GM19025 (cell line): Measurements from ENCODE around the gene DAPK1.

Experiments used
- ATAC-seq: cut with Tn5 transposase; IDR thresholded peaks from one replicate; pipeline ENCODE4 v1.9.1; 2021; ENCODE audit warnings: mild to moderate bottlenecking, low read depth, moderate library complexity; ENCODE audit not compliant: unreplicated experiment

DAPK1 gene

DNA sequence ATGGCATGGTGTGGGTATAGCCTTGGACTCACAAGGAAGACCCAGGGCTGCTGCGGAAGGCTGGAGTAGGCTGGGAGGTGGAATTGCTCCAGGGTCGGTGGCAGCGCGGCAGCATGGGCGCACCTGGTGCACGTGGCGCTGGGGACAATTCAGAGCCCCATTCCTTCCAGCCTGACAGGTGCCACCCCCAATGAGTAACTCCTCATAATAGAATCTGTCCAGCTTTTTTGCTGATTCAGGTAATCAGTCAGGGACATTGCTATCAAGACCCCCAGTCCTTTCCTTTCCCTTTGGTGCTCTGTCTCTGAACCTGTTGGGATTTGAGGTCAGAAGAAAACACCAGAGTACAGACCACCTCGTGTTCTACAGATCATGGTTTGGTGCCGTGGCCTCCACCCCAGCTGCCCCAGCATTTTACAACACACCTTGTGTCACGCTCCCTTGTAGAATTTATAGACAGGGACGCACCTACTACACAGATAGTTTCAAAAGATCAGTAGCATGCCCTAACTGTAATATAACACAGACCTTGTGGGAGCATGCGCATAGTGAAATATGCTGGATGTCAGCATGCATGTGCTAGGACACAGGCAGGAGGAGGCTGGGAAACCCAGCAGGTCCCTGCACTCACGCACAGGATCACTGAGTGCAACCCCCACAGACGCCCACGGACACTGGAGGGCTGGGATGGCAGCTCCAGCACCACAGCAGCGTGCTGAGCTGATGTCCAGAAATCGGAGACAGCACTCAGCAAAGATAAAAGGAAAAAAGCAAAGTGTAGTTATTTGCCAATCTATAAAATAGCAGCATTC lies 180.3 kb downstream of the DAPK1 start:
- no peak for ATAC-seq

DNA sequence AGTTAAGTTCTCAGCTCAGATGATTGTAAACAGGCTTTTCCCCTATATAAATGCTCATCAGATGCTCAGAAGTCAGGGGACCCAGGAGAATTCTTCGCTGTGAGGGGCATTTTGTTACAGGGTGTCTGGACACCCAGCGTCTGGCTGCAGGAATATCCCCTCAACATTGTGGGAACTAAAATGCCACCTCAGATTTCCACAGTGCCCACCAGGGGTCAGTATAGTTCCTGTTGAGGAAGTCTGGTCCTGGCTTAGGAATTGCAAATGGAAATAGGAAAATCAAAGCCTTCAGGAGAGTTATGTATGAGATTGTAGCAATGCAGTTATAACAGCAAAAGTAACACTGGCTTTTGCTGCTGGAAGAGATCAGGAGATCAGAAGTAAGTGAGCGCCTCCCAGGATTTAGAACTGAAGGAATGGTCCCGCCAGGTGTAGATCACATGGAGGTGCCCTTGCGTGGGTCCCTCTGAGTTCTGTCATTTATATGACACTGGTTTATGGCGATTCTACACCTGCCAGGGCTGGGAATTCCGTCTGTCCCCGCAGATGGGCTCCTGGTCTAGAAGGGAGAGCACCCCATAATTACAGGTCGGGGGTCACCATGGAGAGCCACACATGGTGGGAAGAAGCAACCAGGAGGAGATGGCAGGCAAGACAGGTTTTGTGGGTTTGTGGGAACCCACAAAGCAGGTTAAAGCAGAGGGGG lies 181.1 kb downstream of the DAPK1 start:
- no peak for ATAC-seq

DNA sequence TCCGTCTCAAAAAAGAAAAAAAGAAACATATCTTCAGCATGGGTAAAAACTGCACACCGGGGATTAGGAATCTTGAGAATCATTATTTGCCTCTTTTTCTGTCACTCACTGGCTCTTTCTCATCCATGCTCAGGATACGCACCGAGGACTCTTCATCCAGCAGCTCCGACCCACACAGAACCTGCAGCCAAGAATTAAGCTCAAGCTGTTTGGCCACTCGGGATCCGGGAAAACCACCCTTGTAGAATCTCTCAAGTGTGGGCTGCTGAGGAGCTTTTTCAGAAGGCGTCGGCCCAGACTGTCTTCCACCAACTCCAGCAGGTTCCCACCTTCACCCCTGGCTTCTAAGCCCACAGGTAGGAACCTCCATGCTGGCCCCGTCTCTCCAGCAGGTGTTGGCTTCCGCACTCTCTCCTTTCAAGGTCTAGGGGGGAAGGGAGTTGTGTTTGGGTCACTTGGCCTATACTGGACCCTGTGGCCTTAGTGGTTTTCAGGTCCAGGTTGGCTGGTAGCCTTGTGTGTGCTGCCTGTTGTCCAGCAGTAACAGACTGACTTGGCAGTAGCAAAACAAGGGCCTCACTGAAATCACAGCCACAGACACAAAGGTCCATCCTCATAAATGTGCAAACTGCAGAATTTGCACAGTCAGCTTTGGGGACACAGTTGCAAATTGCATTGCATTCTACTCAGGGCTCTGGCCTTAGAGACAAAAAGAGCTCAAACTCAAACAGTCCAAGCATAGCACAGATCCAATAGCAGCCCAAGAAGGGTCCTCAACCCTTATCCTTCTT lies 183.8 kb downstream of the DAPK1 start:
- ATAC-seq: no peak

DNA sequence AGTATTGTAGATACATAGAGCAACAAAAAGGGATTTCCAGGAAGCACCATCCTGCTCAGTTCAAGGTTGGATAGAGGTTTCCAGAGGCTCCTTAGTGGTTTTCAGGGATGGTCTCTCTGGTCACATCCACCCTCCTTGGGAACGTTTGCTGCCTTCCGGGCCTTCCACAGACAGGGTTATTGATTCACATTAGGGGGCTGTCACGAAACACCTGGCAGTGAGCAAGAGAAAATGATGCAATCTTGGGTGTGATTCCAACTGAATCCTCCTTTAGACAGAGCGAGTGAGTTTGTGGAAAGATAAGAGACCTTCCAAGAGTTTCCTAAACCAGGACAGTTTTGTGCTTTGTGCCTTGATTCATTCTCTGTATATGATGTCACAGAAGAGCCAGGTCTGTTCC lies 184.4 kb downstream of the DAPK1 start:
- no peak for ATAC-seq

DNA sequence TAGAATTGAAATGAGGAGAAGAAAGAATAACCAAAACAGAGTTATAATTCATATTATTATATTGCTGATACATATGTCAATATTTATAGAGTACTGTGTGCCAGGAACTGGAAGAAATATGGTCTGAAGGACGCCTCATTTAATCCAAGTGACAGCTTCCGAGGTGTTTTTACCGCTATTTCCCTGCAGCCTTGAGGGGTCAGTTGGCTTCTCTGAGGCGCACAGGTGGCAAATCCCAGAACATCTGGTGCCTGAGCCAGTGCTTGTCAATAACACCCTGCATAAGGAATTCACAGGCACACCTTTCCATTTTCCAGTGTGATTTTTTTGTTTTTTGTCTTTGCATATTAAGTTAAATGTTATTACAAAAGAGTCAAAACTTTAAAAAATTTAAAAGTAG lies 185.0 kb downstream of the DAPK1 start:
- ATAC-seq: no peak

DNA sequence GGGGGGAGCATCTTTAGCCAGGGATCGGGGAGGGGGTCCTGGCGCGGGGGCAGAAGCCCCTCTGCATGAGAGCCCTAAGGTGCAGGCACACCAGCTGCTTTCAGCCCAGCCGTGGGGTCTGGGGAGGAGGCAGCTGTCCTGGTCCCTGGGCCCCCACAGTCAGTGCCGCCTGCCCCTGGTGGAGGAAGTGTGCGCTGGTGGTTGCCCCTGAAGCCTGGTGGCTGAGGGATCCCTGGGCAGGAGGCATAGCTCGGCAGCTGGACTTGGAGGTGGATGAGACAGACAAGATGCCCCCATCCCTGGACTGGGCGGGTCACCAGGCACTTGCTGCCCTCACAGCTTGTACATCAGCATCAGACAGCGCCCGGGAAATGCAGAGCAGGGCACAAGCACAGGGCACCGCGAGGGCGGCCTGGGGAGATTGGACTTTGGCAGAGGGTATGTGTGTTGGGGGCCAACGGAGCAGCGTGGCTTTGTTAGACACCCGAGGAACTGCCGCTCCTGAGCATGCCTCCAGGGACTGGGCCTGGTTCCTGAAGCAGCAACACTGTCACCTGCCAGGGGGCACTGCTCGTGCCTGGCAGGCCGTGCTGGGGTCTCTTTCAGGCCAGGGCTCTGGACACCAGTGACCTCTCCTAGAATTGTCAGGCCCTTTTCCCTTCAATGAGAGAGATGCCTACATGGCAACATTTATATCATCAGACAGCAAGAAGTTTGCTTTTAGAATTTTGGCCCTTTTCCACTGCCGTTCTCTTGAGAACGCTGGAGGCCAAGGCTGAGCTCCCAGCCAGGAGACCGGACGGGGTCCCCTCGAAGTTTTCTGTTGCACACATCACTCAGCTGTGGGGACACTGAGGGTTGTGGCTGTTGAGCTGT lies 186.3 kb downstream of the DAPK1 start:
- no peak for ATAC-seq

DNA sequence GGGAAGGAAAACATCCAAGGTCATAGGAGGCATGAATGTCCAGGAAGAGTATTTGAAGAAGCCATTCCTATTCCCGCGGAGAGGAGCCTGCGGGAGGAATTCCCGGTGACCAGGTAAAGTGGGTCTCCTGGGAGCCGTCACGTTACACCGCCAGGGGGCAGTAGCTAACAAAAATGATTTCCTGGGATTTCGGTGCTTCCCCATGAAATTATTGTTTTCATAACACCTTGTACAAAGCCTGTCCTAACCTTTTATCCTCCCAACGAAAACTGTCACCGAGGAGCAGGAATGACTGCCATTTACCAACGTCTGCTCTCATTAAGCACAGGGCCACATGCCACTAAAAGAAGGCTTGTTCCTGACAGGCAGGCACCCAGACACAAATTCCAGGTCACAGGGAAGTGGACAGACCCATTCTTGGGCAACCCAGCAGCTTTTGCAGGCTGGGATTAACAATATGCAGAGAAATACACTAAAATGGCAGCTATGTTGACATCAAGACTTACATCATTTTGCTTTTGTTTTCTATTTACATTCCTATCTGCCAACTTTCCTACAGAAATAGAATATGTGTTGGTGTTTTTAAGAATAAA lies 187.1 kb downstream of the DAPK1 start:
- ATAC-seq: no peak

DNA sequence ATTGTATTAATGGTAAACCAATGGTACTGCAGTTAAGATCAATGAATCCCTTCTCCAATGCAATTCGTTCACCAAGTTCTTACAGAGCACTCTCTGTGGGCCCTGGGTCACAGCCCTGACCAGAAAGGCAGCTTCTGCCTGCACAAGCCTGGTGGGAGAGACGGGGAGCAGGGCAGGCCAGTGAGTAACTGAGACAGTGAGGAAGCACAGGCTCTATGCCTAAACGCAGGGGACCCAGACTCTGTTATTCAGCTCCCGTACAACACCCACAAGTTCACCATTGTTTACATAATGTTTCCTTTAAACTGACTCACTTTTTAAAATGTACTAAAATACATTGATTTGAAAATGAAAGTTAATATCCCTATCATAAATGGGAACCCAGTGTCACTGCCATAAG lies 187.8 kb downstream of the DAPK1 start:
- ATAC-seq: no peak

DNA sequence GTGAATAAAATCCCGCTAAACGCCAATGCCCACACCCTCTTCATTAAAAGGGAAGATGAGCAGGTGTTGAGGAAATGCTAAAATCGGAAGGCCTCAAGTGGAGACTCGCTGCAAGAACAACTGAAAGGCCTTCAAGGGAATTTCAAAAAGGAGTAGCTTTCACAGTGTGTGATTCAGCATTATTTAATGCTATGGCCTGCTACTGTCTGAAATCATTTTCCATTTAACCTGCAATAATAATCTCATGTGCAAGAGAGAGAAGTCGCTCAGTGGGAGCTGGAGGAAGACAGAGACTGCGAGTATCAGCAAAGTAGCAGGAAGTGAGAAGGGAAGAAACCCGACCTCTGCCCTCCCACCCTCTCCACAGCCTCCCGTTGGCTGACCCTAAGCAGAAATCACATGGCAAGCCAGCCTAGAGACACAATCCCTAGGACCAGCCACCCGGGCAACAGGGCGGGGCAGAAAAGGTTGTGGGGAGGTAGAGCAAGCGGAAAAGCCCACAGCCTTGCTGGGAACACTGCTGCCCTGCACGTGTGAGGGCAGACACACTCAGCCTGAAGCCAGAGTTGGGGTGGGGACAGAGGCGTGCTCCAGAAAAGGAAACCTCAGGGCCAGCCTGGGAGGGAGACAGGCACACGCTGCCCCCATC lies 188.3 kb downstream of the DAPK1 start:
- ATAC-seq: no peak

DNA sequence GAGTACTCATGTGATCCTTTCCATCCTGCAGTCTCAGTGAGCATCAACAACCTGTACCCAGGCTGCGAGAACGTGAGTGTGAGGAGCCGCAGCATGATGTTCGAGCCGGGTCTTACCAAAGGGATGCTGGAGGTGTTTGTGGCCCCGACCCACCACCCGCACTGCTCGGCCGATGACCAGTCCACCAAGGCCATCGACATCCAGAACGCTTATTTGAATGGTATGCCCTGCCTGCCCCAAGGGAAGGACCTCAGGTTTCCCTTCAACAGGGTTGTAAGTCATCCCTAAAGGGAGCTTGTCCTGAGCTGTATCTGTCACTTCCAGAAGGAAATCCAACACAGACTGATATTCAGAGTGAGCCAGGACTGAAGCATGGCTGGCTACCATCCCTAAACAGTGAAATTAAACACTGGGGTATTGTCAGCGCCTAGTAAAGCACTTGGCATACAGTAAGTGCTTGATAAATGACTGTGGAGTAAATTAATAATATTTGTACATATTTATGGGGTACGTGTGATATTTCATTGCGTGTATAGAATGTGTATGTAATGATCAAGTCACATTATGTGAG lies 188.9 kb downstream of the DAPK1 start:
- no peak for ATAC-seq

DNA sequence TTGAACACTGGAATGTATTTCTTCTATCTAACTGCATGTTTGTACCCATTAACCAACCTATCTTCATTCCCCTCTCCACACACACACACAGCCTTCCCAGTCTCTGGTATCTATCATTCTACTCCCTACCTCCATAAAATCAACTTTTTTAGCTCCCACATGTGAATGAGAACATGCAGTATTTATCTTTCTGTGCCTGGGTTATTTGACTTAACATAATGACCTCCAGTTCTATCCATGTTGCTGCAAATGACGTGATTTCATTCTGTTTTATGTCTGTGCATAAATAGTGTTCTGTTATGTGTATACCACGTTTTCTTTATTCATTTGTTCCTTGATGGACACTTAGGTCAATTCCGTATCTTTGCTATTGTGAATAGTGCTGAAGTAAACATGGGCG lies 189.5 kb downstream of the DAPK1 start:
- ATAC-seq: no peak

DNA sequence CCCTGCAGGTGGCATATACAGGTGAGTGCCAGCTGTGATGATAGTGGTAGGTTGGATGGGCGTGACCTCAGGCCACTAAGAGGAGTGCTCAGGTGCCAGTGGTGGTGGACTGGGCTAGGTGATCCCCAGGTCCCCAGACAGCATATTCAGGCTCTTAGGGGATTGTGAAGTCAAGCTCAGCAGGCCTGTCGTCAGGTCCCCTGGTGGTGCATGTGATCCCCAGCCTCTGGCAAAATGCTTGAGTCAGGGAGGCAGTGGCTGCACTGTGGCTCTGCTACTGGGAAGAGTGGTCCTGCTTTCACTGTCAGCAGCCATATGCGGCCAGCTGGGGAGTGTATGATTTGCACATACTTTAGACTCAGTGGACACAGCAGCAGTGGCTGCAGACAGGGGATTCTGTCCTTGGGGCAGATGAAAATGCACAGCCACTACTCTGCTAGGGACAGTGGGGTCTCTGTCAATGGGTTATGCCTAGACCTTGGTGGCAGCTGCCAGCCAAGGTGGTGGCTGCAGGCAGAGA lies 196.6 kb downstream of the DAPK1 start:
- ATAC-seq: no peak

DNA sequence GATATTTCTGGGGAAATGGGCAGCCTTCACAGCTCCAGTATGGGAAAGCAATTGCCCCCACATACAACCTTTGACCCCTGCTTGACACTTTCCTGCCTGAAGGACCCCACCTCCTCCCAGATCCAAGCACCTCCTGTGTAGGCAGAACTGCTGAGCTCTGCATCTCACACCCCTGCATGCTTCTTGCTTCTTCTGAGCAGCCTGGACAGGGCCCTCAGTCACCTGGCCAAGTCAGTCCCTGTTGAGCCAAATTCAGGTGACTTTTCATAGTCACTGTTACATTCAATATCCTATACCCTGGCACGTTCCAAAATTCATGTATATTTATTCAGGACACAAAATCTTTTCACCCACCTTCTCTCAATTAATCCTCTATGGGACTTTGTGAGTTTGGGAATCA lies 197.9 kb downstream of the DAPK1 start:
- ATAC-seq: no peak

DNA sequence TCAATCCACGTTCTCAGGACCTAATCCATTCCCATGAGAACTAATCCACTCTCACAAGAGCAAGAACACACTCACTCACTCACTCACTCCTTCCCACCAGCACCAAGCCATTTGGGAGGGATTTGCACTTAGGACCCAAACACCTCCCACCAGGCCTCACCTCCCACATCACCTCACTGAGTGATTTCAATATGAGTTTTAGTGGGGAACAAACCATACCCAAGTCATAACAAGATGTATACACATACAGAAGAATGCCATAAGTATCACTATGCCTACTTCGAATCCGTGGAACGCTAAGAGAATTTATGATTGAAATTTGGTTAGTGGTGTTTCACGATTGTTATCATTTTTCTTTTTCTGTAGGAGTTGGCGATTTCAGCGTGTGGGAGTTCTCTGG lies 199.0 kb downstream of the DAPK1 start:
- ATAC-seq: no peak

DNA sequence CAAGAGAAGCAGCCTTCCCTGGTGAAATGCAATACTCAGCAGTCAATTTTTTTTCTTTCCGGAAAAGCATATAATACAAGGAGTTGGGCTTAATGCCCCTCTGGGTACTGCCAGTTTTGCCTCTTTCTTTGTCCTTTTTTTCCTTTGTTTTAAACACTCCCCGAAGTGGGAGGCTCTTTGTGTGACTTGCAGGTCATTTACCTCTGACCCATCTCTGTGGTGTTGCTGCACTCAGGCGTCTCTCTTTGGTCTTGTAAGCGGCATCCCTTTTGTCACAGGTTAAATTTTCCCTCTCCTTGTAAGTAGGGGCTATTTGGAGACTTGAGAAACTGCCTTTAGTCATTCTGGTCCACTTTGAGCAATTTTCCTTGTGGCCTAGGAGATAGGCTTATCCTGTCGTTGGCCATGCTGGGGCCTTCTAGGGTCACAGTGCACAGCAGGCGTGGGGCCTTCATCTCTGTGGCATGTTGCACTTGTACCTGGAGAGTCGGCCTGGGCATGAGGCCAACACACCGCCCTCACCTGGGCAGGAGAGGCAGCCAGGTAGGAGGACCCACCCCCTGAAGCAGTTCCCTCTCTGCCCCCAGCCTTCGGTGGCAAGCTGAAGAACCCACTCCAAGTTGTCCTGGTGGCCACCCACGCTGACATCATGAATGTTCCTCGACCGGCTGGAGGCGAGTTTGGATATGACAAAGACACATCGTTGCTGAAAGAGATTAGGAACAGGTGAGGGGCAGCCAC lies 200.6 kb downstream of the DAPK1 start:
- no peak for ATAC-seq

DNA sequence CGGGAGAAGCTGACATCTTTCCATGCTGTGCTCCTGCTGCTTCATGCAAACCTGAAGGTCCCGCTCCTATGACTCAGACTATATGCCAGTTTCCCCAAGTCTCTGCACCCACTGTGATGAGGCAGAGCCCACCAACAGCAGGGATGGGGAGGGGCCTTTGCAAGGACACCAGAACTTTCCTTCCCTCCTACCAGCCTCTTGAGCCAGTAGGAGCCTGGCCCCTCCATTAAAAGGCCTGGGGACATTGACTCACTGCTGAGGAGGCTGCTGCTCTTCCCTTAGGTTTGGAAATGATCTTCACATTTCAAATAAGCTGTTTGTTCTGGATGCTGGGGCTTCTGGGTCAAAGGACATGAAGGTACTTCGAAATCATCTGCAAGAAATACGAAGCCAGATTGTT lies 202.2 kb downstream of the DAPK1 start:
- no peak for ATAC-seq

DNA sequence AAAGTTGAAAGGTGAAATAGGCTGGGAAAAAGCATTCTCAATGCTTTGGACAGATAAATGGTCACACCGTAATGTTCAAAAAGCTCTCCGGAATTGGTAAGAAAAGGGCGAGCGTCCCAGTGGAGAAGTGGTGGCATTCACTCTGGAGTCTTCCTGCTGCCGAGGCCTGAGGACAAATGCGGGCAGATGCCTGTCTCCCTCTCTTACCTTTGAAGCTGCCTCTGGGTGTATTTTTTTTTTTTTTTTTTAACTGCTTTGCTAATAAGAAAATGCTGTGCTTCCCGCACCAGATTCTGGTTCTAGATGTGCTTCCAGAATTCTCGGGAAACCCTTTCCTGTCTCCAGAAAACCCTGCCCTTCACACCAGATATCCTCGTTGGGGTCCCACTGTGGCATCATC lies 203.8 kb downstream of the DAPK1 start:
- ATAC-seq: no peak

DNA sequence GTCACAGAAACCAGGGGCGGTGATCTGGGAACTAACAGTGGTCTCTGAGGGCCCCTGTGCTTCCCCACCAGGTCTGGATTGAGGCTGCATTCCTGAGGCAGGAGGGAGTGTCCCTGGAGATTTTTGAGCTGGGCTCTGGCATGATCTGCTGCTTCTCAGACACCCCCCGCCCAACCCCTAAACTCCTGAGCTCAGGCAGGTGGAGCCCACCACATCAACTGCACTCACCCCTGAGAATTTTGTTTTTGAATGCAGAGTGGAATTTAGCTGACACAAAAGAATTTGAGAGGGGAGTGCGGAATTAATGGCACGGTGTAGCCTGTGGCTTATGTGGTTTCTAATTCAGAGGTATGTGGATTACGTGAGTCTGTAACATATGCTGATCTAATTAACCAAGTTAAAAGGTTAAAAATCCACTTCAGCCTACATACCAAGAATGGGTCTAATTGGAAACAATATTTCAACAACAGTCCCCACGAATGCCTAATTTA lies 204.3 kb downstream of the DAPK1 start:
- ATAC-seq: no peak
